ENCODE measurements around the gene ALDH1L1. TPM values are rescaled to one million over a fixed set of nuclear protein-coding genes. Genes with fewer than 3 reads are reported as not detected.

Gene ALDH1L1
- total RNA-seq, 1 experiment from 2014 or later: 0.36 TPM

DNA sequence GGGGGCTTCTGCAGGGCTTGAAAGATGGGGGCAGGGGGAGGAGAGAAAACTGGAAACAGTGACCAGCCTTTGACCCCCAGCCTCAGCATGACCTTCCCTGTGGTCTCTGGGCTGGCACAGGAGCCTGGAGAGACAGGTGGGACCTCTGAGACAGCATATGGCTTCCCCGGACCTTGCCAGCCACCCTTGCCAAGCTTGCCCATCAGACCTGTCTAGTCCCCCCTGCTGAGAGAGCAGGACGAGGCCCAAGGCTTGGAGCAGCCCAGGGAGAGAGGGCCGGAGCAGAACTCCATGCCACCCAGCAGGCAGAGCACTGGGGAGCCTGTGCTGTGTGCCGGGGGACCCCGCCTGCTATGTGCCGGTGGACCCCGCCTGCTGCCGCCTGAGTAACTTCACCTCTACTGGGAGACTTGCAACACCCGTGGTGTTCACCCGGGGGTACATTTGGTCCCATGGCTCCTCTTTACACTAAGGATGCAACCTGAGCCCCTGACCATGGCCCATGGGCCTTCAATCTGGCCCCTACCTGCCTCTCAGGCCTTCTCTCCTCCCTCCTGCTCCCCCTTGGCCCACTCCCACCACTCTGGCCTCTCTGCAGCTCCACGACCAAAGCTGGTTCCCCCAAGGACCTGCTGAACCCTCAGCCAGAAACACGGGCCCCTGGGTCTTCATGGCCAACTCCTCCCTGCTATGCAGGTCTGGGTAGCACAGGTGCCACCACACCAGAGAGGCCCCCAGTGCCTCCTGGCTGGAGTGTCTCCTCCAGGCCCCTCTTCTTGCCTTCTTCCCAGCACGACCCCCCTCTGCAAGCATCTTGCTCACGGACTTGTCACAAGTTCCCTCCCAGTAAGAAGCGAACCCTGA lies 75.4 kb downstream of the ALDH1L1 start:
- POLR2A ChIA-PET: no interaction called here
- in situ Hi-C loops (cut with HindIII; ENCODE audit: low pct_unique_long_range_greater_than_20kb, low sequenced_read_pairs) (no loop called here), intact Hi-C loops (cut with micrococcal nuclease; ENCODE audit: unreplicated experiment) (no loop called here)
- Histone ChIP-seq H3K4me1 (ENCODE audit: control insufficient read depth, insufficient read depth, low read length) (no peaks in the 10 kb centered on the region), H3K9me3 (ENCODE audit: control insufficient read depth, insufficient read depth, low read depth, low read length) (no peaks in the 10 kb centered on the region), H3K4me3 (ENCODE audit: low read depth in 2 of 2, low read length in 2 of 2) (no peak overlapping the region), H3K27me3 (ENCODE audit: control insufficient read depth, insufficient read depth, low read length) (no peaks in the 10 kb centered on the region), H3K36me3 (ENCODE audit: control insufficient read depth, insufficient read depth, low read length) (no peaks in the 10 kb centered on the region), H3K27ac (ENCODE audit: low read length) (no peak overlapping the region)
- BruUV-seq (replicated peaks): no TSS peak
- no peak for TF ChIP-seq TCF7L2 (IDR thresholded peaks at IDR 0.05; ENCODE audit: low read depth, low read length)
- no peak for TF ChIP-seq SIN3A (IDR thresholded peaks at IDR 0.05; ENCODE audit: borderline replicate concordance, insufficient read depth, low read depth, low read length)
- TF ChIP-seq, protein P1, sequence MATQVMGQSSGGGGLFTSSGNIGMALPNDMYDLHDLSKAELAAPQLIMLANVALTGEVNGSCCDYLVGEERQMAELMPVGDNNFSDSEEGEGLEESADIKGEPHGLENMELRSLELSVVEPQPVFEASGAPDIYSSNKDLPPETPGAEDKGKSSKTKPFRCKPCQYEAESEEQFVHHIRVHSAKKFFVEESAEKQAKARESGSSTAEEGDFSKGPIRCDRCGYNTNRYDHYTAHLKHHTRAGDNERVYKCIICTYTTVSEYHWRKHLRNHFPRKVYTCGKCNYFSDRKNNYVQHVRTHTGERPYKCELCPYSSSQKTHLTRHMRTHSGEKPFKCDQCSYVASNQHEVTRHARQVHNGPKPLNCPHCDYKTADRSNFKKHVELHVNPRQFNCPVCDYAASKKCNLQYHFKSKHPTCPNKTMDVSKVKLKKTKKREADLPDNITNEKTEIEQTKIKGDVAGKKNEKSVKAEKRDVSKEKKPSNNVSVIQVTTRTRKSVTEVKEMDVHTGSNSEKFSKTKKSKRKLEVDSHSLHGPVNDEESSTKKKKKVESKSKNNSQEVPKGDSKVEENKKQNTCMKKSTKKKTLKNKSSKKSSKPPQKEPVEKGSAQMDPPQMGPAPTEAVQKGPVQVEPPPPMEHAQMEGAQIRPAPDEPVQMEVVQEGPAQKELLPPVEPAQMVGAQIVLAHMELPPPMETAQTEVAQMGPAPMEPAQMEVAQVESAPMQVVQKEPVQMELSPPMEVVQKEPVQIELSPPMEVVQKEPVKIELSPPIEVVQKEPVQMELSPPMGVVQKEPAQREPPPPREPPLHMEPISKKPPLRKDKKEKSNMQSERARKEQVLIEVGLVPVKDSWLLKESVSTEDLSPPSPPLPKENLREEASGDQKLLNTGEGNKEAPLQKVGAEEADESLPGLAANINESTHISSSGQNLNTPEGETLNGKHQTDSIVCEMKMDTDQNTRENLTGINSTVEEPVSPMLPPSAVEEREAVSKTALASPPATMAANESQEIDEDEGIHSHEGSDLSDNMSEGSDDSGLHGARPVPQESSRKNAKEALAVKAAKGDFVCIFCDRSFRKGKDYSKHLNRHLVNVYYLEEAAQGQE (IDR thresholded peaks at IDR 0.05; ENCODE audit: insufficient read depth in 1 of 2, low read depth in 2 of 2, low read length in 1 of 2): no peak
- CTCF ChIA-PET: no interaction called here
- no peak for ATAC-seq
- DNase-seq (ENCODE audit: low read depth, low spot score): no peak

DNA sequence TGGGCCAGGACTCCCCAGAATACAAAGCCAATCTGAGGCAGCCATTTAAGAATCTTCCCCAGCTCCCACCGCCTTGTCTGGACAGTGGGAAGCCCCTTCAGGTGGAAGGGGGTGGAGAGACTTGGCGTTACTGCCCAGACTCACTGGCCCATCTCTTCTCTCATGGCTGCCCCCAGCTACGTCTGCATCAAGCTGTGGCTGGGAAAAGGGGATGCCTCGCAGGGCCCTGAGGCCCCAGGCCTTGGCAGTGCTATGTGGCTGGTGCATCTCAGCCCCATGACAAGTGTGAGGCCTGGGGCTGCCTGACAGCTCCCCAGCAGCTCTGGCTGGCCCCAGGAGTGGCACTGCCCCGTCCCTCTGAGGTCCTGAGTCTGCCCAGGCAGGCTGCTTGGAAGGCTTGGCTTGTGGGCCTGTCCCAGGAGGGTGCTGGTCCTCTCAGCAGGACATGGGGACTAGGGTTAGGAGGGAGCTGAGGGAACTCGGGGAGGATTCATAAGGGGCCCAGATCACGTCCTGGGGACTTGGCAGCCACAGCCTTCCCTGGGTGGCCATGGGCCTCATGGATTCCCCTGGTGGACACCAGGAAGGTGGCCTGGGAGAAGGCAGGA lies 76.3 kb downstream of the ALDH1L1 start:
- no peaks in the 10 kb centered on the region for H3K36me3 ChIP-seq (ENCODE audit: control insufficient read depth, insufficient read depth, low read length)
- BruUV-seq (replicated peaks): no TSS peak
- ChIA-PET POLR2A (no interaction called here), CTCF (no interaction called here)
- intact Hi-C loops (cut with micrococcal nuclease; ENCODE audit: unreplicated experiment) (no loop called here), in situ Hi-C loops (cut with HindIII; ENCODE audit: low pct_unique_long_range_greater_than_20kb, low sequenced_read_pairs) (no loop called here)
- DNase-seq (ENCODE audit: low read depth, low spot score) (no peak), ATAC-seq (peak; percentile 24; the same call in 1 of the 2 replicates)
- H3K27ac ChIP-seq (ENCODE audit: low read length): no peak overlapping the region
- no peaks in the 10 kb centered on the region for H3K9me3 ChIP-seq (ENCODE audit: control insufficient read depth, insufficient read depth, low read depth, low read length)
- H3K27me3 ChIP-seq (ENCODE audit: control insufficient read depth, insufficient read depth, low read length): no peaks in the 10 kb centered on the region
- no peaks in the 10 kb centered on the region for H3K4me1 ChIP-seq (ENCODE audit: control insufficient read depth, insufficient read depth, low read length)
- no peak overlapping the region for H3K4me3 ChIP-seq (ENCODE audit: low read depth in 2 of 2, low read length in 2 of 2)
- TF ChIP-seq SIN3A (IDR thresholded peaks at IDR 0.05; ENCODE audit: borderline replicate concordance, insufficient read depth, low read depth, low read length) (no peak), TCF7L2 (IDR thresholded peaks at IDR 0.05; ENCODE audit: low read depth, low read length) (no peak), POLR2AphosphoS5 (IDR thresholded peaks at IDR 0.05; ENCODE audit: low read depth, low read length) (no peak)
- TF ChIP-seq, protein P2, sequence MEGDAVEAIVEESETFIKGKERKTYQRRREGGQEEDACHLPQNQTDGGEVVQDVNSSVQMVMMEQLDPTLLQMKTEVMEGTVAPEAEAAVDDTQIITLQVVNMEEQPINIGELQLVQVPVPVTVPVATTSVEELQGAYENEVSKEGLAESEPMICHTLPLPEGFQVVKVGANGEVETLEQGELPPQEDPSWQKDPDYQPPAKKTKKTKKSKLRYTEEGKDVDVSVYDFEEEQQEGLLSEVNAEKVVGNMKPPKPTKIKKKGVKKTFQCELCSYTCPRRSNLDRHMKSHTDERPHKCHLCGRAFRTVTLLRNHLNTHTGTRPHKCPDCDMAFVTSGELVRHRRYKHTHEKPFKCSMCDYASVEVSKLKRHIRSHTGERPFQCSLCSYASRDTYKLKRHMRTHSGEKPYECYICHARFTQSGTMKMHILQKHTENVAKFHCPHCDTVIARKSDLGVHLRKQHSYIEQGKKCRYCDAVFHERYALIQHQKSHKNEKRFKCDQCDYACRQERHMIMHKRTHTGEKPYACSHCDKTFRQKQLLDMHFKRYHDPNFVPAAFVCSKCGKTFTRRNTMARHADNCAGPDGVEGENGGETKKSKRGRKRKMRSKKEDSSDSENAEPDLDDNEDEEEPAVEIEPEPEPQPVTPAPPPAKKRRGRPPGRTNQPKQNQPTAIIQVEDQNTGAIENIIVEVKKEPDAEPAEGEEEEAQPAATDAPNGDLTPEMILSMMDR (IDR thresholded peaks at IDR 0.05): no peak
- TF ChIP-seq, protein P1 (IDR thresholded peaks at IDR 0.05; ENCODE audit: insufficient read depth in 1 of 2, low read depth in 2 of 2, low read length in 1 of 2): no peak
